HG03457 (cell line): ENCODE data around the gene CPT1A.

Experiments used
- ATAC-seq: cut with Tn5 transposase; IDR thresholded peaks from one replicate; pipeline ENCODE4 v1.9.1; 2021; ENCODE audit warnings: moderate number of reproducible peaks; ENCODE audit not compliant: unreplicated experiment

Gene CPT1A

GRCh38 chr11:68762481-68762880 lies 79.2 kb downstream of the CPT1A start:
- ATAC-seq = no peak

GRCh38 chr11:68761801-68762200 lies 79.9 kb downstream of the CPT1A start:
- ATAC-seq = no peak

GRCh38 chr11:68759991-68760390 lies 81.7 kb downstream of the CPT1A start:
- no peak for ATAC-seq

GRCh38 chr11:68757711-68758110 lies 84.0 kb downstream of the CPT1A start:
- ATAC-seq = no peak

GRCh38 chr11:68756171-68756766 lies 85.4 kb downstream of the CPT1A start:
- no peak for ATAC-seq

GRCh38 chr11:68753300-68753699 lies 88.4 kb downstream of the CPT1A start:
- ATAC-seq = no peak

GRCh38 chr11:68751331-68751856 lies 90.3 kb downstream of the CPT1A start, which contains the start of gene TESMIN:
TSS of gene TESMIN (minus strand) at chr11:68751520. CDS start at chr11:68750660, 860 bp downstream.
- no peak for ATAC-seq

- no peak for ATAC-seq
Measured at GRCh38 chr11:68751004-68751325, 90.8 kb downstream of the CPT1A start.

GRCh38 chr11:68750195-68751003 lies 91.3 kb downstream of the CPT1A start:
- no peak for ATAC-seq

- no peak for ATAC-seq
Measured at GRCh38 chr11:68749229-68750123, 92.2 kb downstream of the CPT1A start.

- no peak for ATAC-seq
Measured at GRCh38 chr11:68748061-68748460, 93.7 kb downstream of the CPT1A start.

- ATAC-seq = no peak
Measured at GRCh38 chr11:68743539-68743938, 98.2 kb downstream of the CPT1A start.

- ATAC-seq = no peak
Measured at GRCh38 chr11:68741463-68741862, 100.3 kb downstream of the CPT1A start.

- no peak for ATAC-seq
Measured at GRCh38 chr11:68735646-68736045, 106.1 kb downstream of the CPT1A start.

- no peak for ATAC-seq
Measured at GRCh38 chr11:68735125-68735524, 106.6 kb downstream of the CPT1A start.

- ATAC-seq = no peak
Measured at GRCh38 chr11:68734111-68734510, 107.6 kb downstream of the CPT1A start.

GRCh38 chr11:68727783-68728182 lies 113.9 kb downstream of the CPT1A start:
- ATAC-seq = no peak

GRCh38 chr11:68724293-68724692 lies 117.4 kb downstream of the CPT1A start:
- ATAC-seq = no peak

GRCh38 chr11:68722143-68722542 lies 119.6 kb downstream of the CPT1A start:
- ATAC-seq = no peak

GRCh38 chr11:68721075-68721474 lies 120.6 kb downstream of the CPT1A start:
- ATAC-seq = no peak

- no peak for ATAC-seq
Measured at GRCh38 chr11:68715456-68716122, 126.1 kb downstream of the CPT1A start.
